K562 (cell line): Measurements from ENCODE around the gene AFG1L. TPM values are rescaled to one million over a fixed set of nuclear protein-coding genes. Genes with fewer than 3 reads are reported as not detected.

Experiments
- BRF1 ChIP-seq: IDR thresholded peaks from 3 replicates; pipeline ENCODE4 v1.6.1; 2011; ENCODE audit warnings: borderline replicate concordance, mild to moderate bottlenecking; ENCODE audit not compliant: insufficient read length; ENCODE audit errors: extremely low read depth
- C11orf30 ChIP-seq: fragments of 450-650 bp; IDR thresholded peaks from 2 replicates; pipeline ENCODE4 v1.6.1; 2016; ENCODE audit warnings: low read depth, mild to moderate bottlenecking
- CAMTA2 ChIP-seq: fragments of 250-450 bp; sonication (Bioruptor Pico); conservative IDR thresholded peaks from 2 replicates; pipeline ENCODE4 v1.5.1; 2022
- CTBP1 ChIP-seq: fragments of 450-650 bp; IDR thresholded peaks from 2 replicates; pipeline ENCODE4 v1.6.1; 2016; ENCODE audit warnings: borderline replicate concordance
- DDX20 ChIP-seq: fragments of 450-650 bp; IDR thresholded peaks from 2 replicates; pipeline ENCODE4 v1.6.1; 2016; ENCODE audit warnings: missing genetic modification characterization, low read depth, mild to moderate bottlenecking, missing compliant biosample characterization, moderate library complexity
- DMBX1 ChIP-seq: fragments of 250-450 bp; sonication (Bioruptor Pico); IDR thresholded peaks from 2 replicates; pipeline ENCODE4 v1.8.0; 2022; ENCODE audit warnings: inconsistent platforms, mild to moderate bottlenecking, moderate library complexity, borderline replicate concordance
- ELF1 ChIP-seq: fragments of 200-800 bp; sonication (Bioruptor generic); IDR thresholded peaks from 2 replicates; pipeline ENCODE4 v1.6.1; 2016; ENCODE audit warnings: missing genetic modification characterization, missing compliant biosample characterization
- EZH2 ChIP-seq: IDR thresholded peaks from 2 replicates; pipeline ENCODE4 v1.6.1; 2012; ENCODE audit warnings: low read depth, mild to moderate bottlenecking, inconsistent platforms, low read length, borderline replicate concordance
- HDAC8 ChIP-seq: fragments of 450-650 bp; IDR thresholded peaks from 2 replicates; pipeline ENCODE4 v1.6.1; 2016; ENCODE audit warnings: mild to moderate bottlenecking, missing genetic modification characterization, moderate library complexity, missing compliant biosample characterization
- ILF3 ChIP-seq: fragments of 450-650 bp; IDR thresholded peaks from 2 replicates; pipeline ENCODE4 v1.6.1; 2018; ENCODE audit warnings: antibody characterized with exemption, mild to moderate bottlenecking, moderate library complexity, borderline replicate concordance
- L3MBTL2 ChIP-seq: fragments of 450-650 bp; IDR thresholded peaks from 2 replicates; pipeline ENCODE4 v1.6.1; 2016; ENCODE audit warnings: mild to moderate bottlenecking, moderate library complexity
- OTX1 ChIP-seq: fragments of 450-650 bp; formaldehyde crosslinking; IDR thresholded peaks from 2 replicates; pipeline ENCODE4 v1.4.0; 2022; ENCODE audit warnings: mild to moderate bottlenecking
- PRMT5 ChIP-seq: sonication (generic); formaldehyde crosslinking; IDR thresholded peaks from 2 replicates; pipeline ENCODE4 v1.5.0; 2020; ENCODE audit warnings: missing genetic modification reagents
- SMAD2 ChIP-seq: fragments of 150-350 bp; IDR thresholded peaks from 2 replicates; pipeline ENCODE4 v1.6.1; 2014; ENCODE audit warnings: low read depth, mild to moderate bottlenecking, low read length
- SNIP1 ChIP-seq: fragments of 450-650 bp; IDR thresholded peaks from 2 replicates; pipeline ENCODE4 v1.7.1; 2017; ENCODE audit warnings: low read depth, mild to moderate bottlenecking
- SNRNP70 ChIP-seq: fragments of 200-400 bp; formaldehyde crosslinking; optimal IDR thresholded peaks from 2 replicates; pipeline ENCODE3; 2017; ENCODE audit warnings: low read depth, low read length
- ZNF644 ChIP-seq: fragments of 200-800 bp; sonication (Bioruptor generic); IDR thresholded peaks from 2 replicates; pipeline ENCODE4 v1.6.1; 2016; ENCODE audit warnings: low read depth, missing genetic modification characterization, missing compliant biosample characterization
- ZNF76 ChIP-seq: fragments of 250-450 bp; sonication (Bioruptor Pico); IDR thresholded peaks from 2 replicates; pipeline ENCODE4 v1.4.0; 2020; ENCODE audit warnings: mild to moderate bottlenecking, moderate library complexity, borderline replicate concordance
- ZZZ3 ChIP-seq: fragments of 450-650 bp; IDR thresholded peaks from 2 replicates; pipeline ENCODE4 v1.6.1; 2016; ENCODE audit warnings: antibody characterized with exemption, mild to moderate bottlenecking, moderate library complexity
- polyA plus RNA-seq, 8 experiments: library from polyadenylated mRNA; depleted of rRNA in 4 of 8; stranded (reverse) in 5 of 8; unstranded in 3 of 8; fragments of >200 nt; fragmentation: Nextera tagmentation in 2 of 8; fragmentation: Illumina TruSeq in 1 of 8; extraction: Ambion mirVana in 2 of 8; extraction: Trizol in 1 of 8; gene quantifications; 2 replicates each; pipeline versions ENCODE4 v1.2.1 to v1.2.3, GENCODE V29; 2011 to 2014; ENCODE audit warnings: inconsistent platforms in 1 of 8, missing spikeins in 1 of 8
- total RNA-seq, 7 experiments: library from RNA; depleted of rRNA in 6 of 7; stranded (reverse); fragments of >200 nt in 6 of 7; fragmentation: Illumina TruSeq in 2 of 7; extraction: Trizol in 2 of 7; gene quantifications; 2 replicates each; pipeline versions ENCODE4 v1.2.1 to v1.2.3, GENCODE V29; 2011 to 2021; ENCODE audit warnings: low replicate concordance in 1 of 7
- TF ChIP-seq, protein P1 (sequence below): sonication (generic); formaldehyde crosslinking; IDR thresholded peaks from 2 replicates; pipeline ENCODE4 v1.8.0; 2022; ENCODE audit warnings: mild to moderate bottlenecking, missing genetic modification reagents
- TF ChIP-seq, protein P2 (sequence below): sonication (generic); formaldehyde crosslinking; IDR thresholded peaks from 2 replicates; pipeline ENCODE4 v1.8.1; 2023; ENCODE audit warnings: mild to moderate bottlenecking, missing genetic modification reagents
- TF ChIP-seq, protein P3 (sequence below): fragments of 250-450 bp; sonication (Bioruptor Pico); IDR thresholded peaks from 2 replicates; pipeline ENCODE4 v1.5.0; 2021

Gene AFG1L
- total and polyA plus RNA-seq, 9 of the 15 experiments (the other 6 are each of a cell fraction or from before 2014, with no cell fraction given): 2.2 to 15.5 (median 5.8) TPM

DNA sequence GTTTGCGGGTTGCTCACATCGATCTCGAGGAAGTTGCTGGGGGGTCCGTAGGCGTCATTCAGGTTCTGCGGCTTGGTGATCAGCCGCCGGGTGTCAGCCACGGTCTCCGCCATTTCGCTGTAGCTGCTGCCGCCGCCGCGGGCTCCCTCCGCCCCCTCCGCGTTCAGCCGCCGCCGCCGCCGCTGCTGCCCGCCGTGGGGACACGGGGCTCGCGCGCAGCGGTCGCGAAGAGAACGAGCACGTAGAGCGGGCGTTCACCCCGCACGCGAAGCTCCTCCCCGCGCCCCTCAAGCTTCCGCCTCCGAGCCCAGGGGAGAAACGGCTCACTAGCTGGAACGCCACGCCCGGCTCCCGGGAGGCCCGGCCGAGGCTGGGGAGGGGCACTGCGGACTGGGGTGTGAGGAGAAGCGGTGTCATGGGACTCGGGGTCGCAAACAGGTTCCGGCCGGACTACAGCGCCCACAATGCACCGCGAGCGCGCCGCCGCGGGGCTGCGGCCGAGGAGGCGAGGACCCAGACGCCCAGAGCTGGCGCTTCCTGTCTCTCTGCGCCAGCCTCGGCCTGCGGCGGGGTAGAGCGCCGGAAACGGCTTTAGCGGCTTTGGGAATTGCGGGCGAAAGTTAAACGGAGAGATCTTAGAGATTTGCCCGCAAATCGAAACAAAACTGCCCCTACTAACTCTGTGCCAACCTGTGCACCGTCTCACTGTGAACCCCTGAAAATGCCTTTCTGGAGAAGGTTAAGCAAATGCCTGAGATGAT lies 33.9 kb upstream of the AFG1L start, which contains the start of gene SNX3 (continued):
- TF ChIP-seq, protein P1, sequence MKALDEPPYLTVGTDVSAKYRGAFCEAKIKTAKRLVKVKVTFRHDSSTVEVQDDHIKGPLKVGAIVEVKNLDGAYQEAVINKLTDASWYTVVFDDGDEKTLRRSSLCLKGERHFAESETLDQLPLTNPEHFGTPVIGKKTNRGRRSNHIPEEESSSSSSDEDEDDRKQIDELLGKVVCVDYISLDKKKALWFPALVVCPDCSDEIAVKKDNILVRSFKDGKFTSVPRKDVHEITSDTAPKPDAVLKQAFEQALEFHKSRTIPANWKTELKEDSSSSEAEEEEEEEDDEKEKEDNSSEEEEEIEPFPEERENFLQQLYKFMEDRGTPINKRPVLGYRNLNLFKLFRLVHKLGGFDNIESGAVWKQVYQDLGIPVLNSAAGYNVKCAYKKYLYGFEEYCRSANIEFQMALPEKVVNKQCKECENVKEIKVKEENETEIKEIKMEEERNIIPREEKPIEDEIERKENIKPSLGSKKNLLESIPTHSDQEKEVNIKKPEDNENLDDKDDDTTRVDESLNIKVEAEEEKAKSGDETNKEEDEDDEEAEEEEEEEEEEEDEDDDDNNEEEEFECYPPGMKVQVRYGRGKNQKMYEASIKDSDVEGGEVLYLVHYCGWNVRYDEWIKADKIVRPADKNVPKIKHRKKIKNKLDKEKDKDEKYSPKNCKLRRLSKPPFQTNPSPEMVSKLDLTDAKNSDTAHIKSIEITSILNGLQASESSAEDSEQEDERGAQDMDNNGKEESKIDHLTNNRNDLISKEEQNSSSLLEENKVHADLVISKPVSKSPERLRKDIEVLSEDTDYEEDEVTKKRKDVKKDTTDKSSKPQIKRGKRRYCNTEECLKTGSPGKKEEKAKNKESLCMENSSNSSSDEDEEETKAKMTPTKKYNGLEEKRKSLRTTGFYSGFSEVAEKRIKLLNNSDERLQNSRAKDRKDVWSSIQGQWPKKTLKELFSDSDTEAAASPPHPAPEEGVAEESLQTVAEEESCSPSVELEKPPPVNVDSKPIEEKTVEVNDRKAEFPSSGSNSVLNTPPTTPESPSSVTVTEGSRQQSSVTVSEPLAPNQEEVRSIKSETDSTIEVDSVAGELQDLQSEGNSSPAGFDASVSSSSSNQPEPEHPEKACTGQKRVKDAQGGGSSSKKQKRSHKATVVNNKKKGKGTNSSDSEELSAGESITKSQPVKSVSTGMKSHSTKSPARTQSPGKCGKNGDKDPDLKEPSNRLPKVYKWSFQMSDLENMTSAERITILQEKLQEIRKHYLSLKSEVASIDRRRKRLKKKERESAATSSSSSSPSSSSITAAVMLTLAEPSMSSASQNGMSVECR: peak; percentile 57
- TF ChIP-seq L3MBTL2 (peak; percentile 67; the same call in 1 of the 2 replicates), ELF1 (tag) (peak; percentile 92), SNIP1 (no peak), BRF1 (no peak), HDAC8 (tag) (no peak), C11orf30 (peak; percentile 36; the same call in 1 of the 2 replicates), SNRNP70 (no peak), DDX20 (tag) (no peak), ZNF76 (no peak), CTBP1 (peak; percentile 89), EZH2 (no peak), CAMTA2 (no peak), SMAD2 (no peak), DMBX1 (CRISPR knock-in tag) (no peak), ZNF644 (peak; percentile 62; the same call in 1 of the 2 replicates), PRMT5 (CRISPR knock-in tag) (no peak), ZZZ3 (no peak), ILF3 (0 out of 2 replicates have a peak, but pooled peaks have one; percentile 22), OTX1 (no peak)
- TF ChIP-seq, protein P2, sequence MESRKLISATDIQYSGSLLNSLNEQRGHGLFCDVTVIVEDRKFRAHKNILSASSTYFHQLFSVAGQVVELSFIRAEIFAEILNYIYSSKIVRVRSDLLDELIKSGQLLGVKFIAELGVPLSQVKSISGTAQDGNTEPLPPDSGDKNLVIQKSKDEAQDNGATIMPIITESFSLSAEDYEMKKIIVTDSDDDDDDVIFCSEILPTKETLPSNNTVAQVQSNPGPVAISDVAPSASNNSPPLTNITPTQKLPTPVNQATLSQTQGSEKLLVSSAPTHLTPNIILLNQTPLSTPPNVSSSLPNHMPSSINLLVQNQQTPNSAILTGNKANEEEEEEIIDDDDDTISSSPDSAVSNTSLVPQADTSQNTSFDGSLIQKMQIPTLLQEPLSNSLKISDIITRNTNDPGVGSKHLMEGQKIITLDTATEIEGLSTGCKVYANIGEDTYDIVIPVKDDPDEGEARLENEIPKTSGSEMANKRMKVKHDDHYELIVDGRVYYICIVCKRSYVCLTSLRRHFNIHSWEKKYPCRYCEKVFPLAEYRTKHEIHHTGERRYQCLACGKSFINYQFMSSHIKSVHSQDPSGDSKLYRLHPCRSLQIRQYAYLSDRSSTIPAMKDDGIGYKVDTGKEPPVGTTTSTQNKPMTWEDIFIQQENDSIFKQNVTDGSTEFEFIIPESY: peak; percentile 30; the same call in 1 of the 2 replicates
- TF ChIP-seq, protein P3, sequence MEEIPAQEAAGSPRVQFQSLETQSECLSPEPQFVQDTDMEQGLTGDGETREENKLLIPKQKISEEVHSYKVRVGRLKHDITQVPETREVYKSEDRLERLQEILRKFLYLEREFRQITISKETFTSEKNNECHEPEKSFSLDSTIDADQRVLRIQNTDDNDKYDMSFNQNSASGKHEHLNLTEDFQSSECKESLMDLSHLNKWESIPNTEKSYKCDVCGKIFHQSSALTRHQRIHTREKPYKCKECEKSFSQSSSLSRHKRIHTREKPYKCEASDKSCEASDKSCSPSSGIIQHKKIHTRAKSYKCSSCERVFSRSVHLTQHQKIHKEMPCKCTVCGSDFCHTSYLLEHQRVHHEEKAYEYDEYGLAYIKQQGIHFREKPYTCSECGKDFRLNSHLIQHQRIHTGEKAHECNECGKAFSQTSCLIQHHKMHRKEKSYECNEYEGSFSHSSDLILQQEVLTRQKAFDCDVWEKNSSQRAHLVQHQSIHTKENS (CRISPR knock-in tag): no peak
